ENCODE results near the gene CCDC85A. TPM values are rescaled to one million over a fixed set of nuclear protein-coding genes. Genes with fewer than 3 reads are reported as not detected.

The CCDC85A gene
- polyA plus RNA-seq, 1 donor (not counting 4 experiments of a cell fraction or from before 2014, with no cell fraction given), result not detected

DNA sequence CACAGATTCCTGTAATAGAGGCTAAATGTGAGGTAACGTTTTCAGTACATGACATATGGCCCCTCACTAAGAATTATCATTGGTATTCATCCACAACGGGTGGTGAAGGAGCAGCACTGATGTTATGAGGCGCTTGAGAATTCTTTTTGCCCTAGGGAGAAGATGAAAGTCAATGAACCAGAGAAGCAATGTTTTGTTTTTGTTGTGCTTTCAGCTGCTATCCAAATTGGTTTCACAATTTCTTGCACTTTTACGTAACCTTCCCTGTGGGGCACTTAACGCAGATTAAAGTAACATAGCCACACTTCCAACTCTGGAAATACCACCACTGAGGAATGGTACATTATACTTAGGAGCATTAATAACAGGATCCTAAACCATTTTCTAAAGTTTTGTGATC lies 13.3 kb upstream of the CCDC85A start:
- no peaks in the 10 kb centered on the region for H3K36me3 ChIP-seq (ENCODE audit: control insufficient read depth in 2 of 2, extremely low read depth in 1 of 2, insufficient read depth in 2 of 2, low read length in 2 of 2)
- H3K4me3 ChIP-seq (ENCODE audit: control insufficient read depth in 2 of 3, extremely low read depth in 1 of 3, insufficient read depth in 2 of 3, low read depth in 1 of 3, low read length in 3 of 3), result no peak overlapping the region
- dilution Hi-C loops (cut with MboI; ENCODE audit: extremely low pct_ligation_motif_present, low sequenced_read_pairs), result no loop called here
- DNase-seq (ENCODE audit: low read depth, low spot score) (no peak), FAIRE-seq (no peak)
- TF ChIP-seq EZH2 (IDR thresholded peaks at IDR 0.05; ENCODE audit: low read length), result no peak
- H3K4me1 ChIP-seq (ENCODE audit: control insufficient read depth, extremely low read depth, insufficient read depth, low read length), result no peaks in the 10 kb centered on the region
- no peak overlapping the region for H3K27ac ChIP-seq (ENCODE audit: control insufficient read depth, insufficient read depth, low read length)
- no peak overlapping the region for H2AFZ ChIP-seq (ENCODE audit: control insufficient read depth, low read length)
- no peaks in the 10 kb centered on the region for H4K20me1 ChIP-seq (ENCODE audit: control insufficient read depth, extremely low read depth, insufficient read depth, low read length)
- H3K9me1 ChIP-seq (ENCODE audit: control insufficient read depth, extremely low read depth, insufficient read depth, low read length), result no peaks in the 10 kb centered on the region
- H3K4me2 ChIP-seq (ENCODE audit: control insufficient read depth, extremely low read depth, insufficient read depth, low read depth, low read length), result no peak overlapping the region
- H3K9me3 ChIP-seq (ENCODE audit: control insufficient read depth, low read depth, low read length), result no peaks in the 10 kb centered on the region
- H3K9ac ChIP-seq (ENCODE audit: control insufficient read depth, extremely low read depth, insufficient read depth, low read length), result no peak overlapping the region
- H3K27me3 ChIP-seq (ENCODE audit: control insufficient read depth, extremely low read depth, insufficient read depth, low read length), result no peaks in the 10 kb centered on the region
- H3K79me2 ChIP-seq (ENCODE audit: control insufficient read depth, insufficient read depth, low read length), result no peaks in the 10 kb centered on the region

GRCh38 chr2:56170988-56171387 lies 12.8 kb upstream of the CCDC85A start:
- H3K27ac ChIP-seq (ENCODE audit: control insufficient read depth, insufficient read depth, low read length), result no peak overlapping the region
- H3K9me3 ChIP-seq (ENCODE audit: control insufficient read depth, low read depth, low read length), result no peaks in the 10 kb centered on the region
- no peak overlapping the region for H3K4me3 ChIP-seq (ENCODE audit: control insufficient read depth in 2 of 3, extremely low read depth in 1 of 3, insufficient read depth in 2 of 3, low read depth in 1 of 3, low read length in 3 of 3)
- no peak overlapping the region for H3K9ac ChIP-seq (ENCODE audit: control insufficient read depth, extremely low read depth, insufficient read depth, low read length)
- no peaks in the 10 kb centered on the region for H3K36me3 ChIP-seq (ENCODE audit: control insufficient read depth in 2 of 2, extremely low read depth in 1 of 2, insufficient read depth in 2 of 2, low read length in 2 of 2)
- H3K4me2 ChIP-seq (ENCODE audit: control insufficient read depth, extremely low read depth, insufficient read depth, low read depth, low read length), result no peak overlapping the region
- DNase-seq (ENCODE audit: low read depth, low spot score) (no peak), FAIRE-seq (no peak)
- H4K20me1 ChIP-seq (ENCODE audit: control insufficient read depth, extremely low read depth, insufficient read depth, low read length), result no peaks in the 10 kb centered on the region
- no peaks in the 10 kb centered on the region for H3K27me3 ChIP-seq (ENCODE audit: control insufficient read depth, extremely low read depth, insufficient read depth, low read length)
- H3K4me1 ChIP-seq (ENCODE audit: control insufficient read depth, extremely low read depth, insufficient read depth, low read length), result no peaks in the 10 kb centered on the region
- H3K79me2 ChIP-seq (ENCODE audit: control insufficient read depth, insufficient read depth, low read length), result no peaks in the 10 kb centered on the region
- H2AFZ ChIP-seq (ENCODE audit: control insufficient read depth, low read length), result no peak overlapping the region
- no peaks in the 10 kb centered on the region for H3K9me1 ChIP-seq (ENCODE audit: control insufficient read depth, extremely low read depth, insufficient read depth, low read length)
- dilution Hi-C loops (cut with MboI; ENCODE audit: extremely low pct_ligation_motif_present, low sequenced_read_pairs), result no loop called here
- TF ChIP-seq EZH2 (IDR thresholded peaks at IDR 0.05; ENCODE audit: low read length) (no peak), CTCF (optimal IDR thresholded peaks at IDR 0.05 in 1 of 3, IDR thresholded peaks at IDR 0.05 in 1 of 3, conservative IDR thresholded peaks at IDR 0.05 in 1 of 3; ENCODE audit: extremely low read depth in 1 of 3, insufficient read depth in 2 of 3, low read length in 3 of 3) (no peak)

DNA sequence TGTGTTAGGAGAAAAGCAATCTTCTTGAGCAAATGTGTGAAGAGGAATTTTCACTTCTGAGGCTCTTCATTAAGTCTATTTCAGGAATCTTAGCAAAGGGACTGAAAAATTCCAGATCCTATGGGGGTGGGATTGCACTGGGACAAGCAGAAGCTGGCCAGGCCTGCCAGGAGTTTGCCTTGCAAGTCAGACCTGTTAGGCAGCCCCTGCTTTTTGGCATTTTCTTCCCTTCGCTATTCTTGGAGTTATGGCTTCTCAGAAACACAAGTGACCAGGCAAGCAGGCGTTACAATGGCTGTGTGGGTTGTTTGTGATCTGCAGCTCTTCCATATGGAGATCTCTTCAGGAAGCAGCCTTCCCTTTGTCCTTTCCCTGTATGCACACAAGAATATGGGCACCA lies 8.0 kb upstream of the CCDC85A start:
- H3K9me3 ChIP-seq (ENCODE audit: control insufficient read depth, low read depth, low read length), result no peaks in the 10 kb centered on the region
- H3K27ac ChIP-seq (ENCODE audit: control insufficient read depth, insufficient read depth, low read length), result no peak overlapping the region
- no peak overlapping the region for H2AFZ ChIP-seq (ENCODE audit: control insufficient read depth, low read length)
- H3K36me3 ChIP-seq (ENCODE audit: control insufficient read depth in 2 of 2, extremely low read depth in 1 of 2, insufficient read depth in 2 of 2, low read length in 2 of 2), result no peaks in the 10 kb centered on the region
- H3K9ac ChIP-seq (ENCODE audit: control insufficient read depth, extremely low read depth, insufficient read depth, low read length), result no peak overlapping the region
- DNase-seq (ENCODE audit: low read depth, low spot score) (no peak), FAIRE-seq (no peak)
- TF ChIP-seq CTCF (optimal IDR thresholded peaks at IDR 0.05 in 1 of 3, IDR thresholded peaks at IDR 0.05 in 1 of 3, conservative IDR thresholded peaks at IDR 0.05 in 1 of 3; ENCODE audit: extremely low read depth in 1 of 3, insufficient read depth in 2 of 3, low read length in 3 of 3), result no peak
- no peak for TF ChIP-seq EZH2 (IDR thresholded peaks at IDR 0.05; ENCODE audit: low read length)
- H3K9me1 ChIP-seq (ENCODE audit: control insufficient read depth, extremely low read depth, insufficient read depth, low read length), result no peaks in the 10 kb centered on the region
- no peak overlapping the region for H3K4me3 ChIP-seq (ENCODE audit: control insufficient read depth in 2 of 3, extremely low read depth in 1 of 3, insufficient read depth in 2 of 3, low read depth in 1 of 3, low read length in 3 of 3)
- H4K20me1 ChIP-seq (ENCODE audit: control insufficient read depth, extremely low read depth, insufficient read depth, low read length), result no peaks in the 10 kb centered on the region
- no peaks in the 10 kb centered on the region for H3K27me3 ChIP-seq (ENCODE audit: control insufficient read depth, extremely low read depth, insufficient read depth, low read length)
- no peaks in the 10 kb centered on the region for H3K4me1 ChIP-seq (ENCODE audit: control insufficient read depth, extremely low read depth, insufficient read depth, low read length)
- no peak overlapping the region for H3K4me2 ChIP-seq (ENCODE audit: control insufficient read depth, extremely low read depth, insufficient read depth, low read depth, low read length)
- no peaks in the 10 kb centered on the region for H3K79me2 ChIP-seq (ENCODE audit: control insufficient read depth, insufficient read depth, low read length)
- dilution Hi-C loops (cut with MboI; ENCODE audit: extremely low pct_ligation_motif_present, low sequenced_read_pairs), result no loop called here

Measured in keratinocyte (primary cell).